EL (cell line): Measurements from ENCODE around the gene MEI4.
A peak's percentile ranks its signal among the peaks of the same experiment; 100 is the strongest.
"Not testable (repeated sequence)": the region's sequence is repeated elsewhere in the genome, so short reads cannot be mapped to it uniquely, and the experiment has no call there.

ENCODE experiments used
- DNase-seq: peaks from one replicate; pipeline ENCODE4 v3.0.0-alpha.2; 2016

The MEI4 gene

GRCh38 chr6:77825204-77825603 lies 172.4 kb downstream of the MEI4 start:
- no peak for DNase-seq

DNA sequence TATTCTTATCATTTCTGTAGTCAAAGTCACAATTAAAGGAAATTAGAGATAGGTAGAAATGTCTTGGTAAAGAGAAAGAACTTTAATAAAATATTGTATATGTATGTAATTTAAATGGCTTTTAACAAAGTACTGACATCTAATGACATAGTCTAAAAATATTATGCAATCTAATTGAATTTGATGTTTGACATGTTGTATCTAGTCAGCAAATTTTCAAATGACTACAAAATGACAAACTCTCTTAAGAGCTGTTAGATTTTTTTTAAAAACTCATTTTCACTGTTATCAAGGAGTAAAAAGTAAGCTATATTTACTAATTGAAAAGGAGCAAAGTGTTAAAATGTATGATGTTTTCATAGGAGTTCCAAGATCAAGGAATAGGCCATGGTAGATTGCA lies 176.9 kb downstream of the MEI4 start:
- no peak for DNase-seq

- not testable (repeated sequence) for DNase-seq
Measured at GRCh38 chr6:77833749-77834148, 180.9 kb downstream of the MEI4 start.

DNA sequence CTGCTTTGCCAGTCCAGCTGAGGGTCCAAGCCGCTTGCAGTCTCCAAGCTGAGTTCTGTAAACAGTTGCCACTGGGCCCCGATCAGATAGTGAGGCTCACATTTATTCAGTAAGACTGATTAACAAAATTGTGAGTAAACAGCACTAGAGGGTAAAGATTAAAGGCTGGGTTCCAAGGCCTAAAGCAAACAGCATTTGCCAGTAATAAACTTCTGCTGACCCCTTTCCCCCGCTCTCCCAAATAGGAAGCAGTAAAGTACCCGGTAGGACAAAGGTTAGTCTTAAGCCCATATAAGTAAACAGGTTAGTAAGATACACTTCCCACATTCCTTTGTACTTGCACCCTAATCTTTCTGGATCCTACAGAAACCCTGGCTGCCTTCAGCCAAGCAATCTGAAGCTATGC lies 181.8 kb downstream of the MEI4 start:
- DNase-seq, result no peak

DNA sequence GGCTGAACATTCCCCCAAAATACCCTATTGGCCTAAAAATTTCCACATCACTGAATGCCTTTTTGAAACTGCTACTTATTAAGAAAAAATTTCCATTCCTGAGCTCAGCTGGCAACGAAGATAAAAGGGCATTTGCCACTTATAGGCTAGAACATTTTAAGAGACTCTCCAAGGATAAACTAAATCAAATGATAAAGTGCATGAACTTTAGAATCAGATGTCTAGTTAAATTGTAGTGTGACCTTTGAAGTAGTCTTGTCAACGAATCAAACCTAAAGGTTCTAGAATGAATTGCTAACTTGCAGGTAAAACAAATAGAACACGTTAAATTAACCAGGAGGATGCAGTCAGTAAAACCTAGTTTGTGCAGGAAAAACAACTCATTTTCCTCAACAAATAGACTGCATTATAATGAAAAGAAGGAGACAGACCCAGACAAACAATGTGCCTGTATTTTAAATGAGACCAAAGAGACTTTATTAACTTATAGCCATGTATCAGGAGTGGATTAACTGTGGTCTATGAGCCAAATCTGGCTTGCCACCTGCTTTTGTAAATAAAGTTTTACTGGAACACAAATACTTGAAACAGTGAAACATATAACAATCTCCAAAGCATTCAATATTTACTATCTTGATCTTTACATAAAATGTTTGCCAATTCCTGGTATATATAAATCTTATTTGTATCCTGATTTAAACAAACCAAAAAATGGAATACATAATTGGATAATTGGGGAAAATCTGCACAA lies 184.4 kb downstream of the MEI4 start:
- DNase-seq, result no peak

DNA sequence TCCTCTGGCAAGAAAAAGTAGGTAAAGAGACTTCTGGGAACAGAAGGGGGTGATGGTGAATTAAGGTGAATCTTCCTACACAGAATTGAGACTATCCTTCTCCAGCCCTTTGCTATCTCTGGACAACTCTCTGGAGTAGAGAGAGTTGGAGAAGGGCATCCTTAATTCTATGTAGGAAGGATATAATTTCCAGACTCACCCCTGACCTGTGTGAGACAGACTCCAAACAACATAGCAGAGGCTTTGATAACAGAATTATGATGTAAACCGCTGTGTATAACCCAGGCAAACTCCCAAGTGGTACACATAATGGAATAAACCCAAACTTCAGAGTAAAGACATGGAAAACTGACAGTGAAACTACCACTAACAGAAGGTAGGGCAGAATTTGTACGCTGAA lies 186.5 kb downstream of the MEI4 start:
- DNase-seq, result no peak

- no peak for DNase-seq
Measured at GRCh38 chr6:77844822-77845221, 192.0 kb downstream of the MEI4 start.

DNA sequence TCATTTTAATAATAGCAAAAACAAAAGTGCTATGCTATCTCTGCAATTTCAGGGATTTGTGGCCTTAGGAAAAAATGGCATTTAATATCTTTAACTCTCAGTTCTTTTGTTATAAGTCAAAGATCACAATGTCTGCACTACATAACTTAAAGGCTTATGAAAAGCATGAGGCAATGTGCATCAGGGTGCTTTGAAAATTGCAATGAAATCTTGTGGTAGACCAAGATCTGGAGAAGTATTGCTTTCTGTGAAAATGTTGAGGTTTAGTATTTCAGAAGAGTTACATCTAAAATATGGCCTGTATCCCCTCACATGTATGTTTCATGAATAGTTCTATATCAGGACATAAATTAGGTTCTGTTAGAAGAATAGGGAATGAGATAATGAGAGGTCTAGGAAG lies 200.6 kb downstream of the MEI4 start:
- no peak for DNase-seq

DNA sequence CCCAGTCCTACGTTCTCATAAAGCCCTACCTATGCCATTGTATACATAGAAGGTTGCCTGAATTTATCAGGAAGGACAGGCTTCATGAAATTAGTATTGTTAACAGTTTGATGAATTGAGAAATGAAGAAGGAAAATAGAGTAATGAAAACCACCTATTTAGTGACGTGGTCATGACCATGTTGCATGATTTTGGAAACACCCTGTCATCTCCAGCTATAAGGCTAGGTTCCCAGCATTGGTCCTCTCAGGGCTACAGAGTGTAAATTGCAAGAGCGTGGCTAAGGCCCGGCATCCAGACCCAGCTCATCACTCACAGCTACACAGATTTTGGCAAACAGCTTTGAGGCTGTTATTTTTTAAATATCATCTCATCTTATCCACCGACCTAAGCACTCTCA lies 203.6 kb downstream of the MEI4 start:
- DNase-seq, result no peak

DNA sequence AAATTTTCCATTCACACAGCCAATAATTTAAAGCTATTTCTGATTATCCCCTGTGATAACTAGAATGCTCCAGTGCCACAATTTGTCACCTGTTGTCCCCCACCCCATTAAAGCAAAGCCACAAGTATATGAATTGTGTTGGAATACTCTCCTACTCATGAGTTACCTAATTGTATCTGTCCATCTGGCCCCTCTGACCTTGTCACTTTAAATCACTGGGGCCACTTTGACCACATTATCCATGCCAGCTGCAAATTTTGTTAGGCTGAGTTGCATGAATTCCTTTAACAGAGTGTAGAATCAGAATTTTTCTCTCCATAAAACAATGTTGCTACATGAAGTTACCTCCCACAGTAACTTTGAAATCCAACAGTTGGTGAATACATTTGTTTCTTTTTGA lies 204.6 kb downstream of the MEI4 start:
- DNase-seq, result no peak

DNA sequence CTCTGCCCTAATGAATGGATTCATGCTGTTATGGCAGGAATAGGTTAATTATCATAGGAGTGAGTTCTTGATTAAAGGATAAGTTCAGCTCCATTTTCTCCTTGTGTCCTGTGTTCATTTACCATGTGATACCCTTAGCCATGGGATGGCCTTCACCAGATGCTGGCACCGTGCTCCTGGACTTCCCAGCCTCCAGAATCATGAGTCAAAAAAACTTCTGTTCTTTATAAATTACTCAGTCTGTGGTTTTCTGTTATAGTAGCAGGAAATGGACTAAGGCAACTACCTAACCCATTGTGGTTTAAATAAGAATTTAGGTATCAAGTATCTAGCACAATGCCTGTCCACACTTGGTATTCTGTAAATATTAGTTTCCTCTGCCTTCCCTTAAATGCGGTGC lies 223.5 kb downstream of the MEI4 start:
- DNase-seq, result peak; percentile 2

GRCh38 chr6:77879527-77879926 lies 226.7 kb downstream of the MEI4 start:
- no peak for DNase-seq

- DNase-seq, result peak; percentile 37
Measured at GRCh38 chr6:77880501-77880900, 227.7 kb downstream of the MEI4 start.

DNA sequence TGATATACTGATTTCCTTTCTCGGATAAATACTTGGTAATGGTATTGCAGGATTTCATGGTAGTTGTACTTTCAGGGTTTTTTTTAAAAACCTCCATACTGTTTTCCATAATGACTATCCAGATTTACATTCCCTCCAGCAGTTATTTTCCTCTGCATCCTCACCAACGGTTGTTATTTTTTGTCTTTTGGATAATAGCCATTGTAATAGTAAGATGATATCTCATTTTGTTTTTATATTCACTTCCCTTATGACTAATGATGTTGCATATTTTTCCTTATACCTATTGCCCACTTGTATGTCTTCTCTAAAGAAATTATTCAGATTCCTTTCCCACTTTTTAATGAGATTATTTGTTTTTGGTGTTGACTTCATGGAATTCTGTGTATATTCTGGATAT lies 231.0 kb downstream of the MEI4 start:
- no peak for DNase-seq

- no peak for DNase-seq
Measured at GRCh38 chr6:77893391-77893790, 240.6 kb downstream of the MEI4 start.

DNA sequence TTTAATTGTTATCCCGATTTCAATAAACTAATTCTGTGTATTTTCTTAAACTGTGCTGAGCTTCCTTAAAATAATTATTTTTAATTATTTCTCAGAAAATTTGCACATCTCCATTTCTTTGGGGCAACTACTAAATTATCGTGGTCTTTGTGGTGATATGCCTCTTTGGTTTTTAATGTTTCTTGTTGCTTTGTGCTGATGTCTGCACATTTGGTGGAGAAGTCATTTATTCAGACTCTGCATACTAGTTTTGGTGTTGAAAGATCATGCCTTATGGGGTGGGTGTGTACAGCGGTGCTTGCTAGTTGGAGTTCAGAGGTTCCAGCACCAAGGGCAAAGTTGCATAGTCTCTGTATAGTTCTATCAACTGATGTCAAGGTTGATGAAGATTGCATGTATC lies 253.2 kb downstream of the MEI4 start:
- DNase-seq, result no peak

DNA sequence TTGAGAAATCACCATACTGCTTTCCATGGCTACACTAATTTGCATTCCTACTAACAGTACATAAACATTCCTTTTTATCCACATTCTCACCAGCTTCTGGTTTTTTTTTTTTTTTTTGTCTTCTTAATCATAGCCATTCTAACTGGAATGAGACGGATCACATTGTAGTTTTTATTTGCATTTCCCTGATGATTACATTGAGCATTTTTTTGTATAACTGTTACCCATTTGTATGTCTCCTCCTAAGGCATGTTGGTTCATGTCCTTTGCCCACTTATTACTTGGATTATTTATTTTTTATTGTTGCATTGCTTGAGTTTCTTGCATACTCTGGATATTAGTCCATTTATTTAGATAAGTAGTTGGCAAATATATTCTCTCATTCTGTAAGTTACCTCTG lies 258.0 kb downstream of the MEI4 start:
- DNase-seq, result no peak

GRCh38 chr6:77926198-77926751 lies 273.4 kb downstream of the MEI4 start:
- peak; percentile 1 for DNase-seq

DNA sequence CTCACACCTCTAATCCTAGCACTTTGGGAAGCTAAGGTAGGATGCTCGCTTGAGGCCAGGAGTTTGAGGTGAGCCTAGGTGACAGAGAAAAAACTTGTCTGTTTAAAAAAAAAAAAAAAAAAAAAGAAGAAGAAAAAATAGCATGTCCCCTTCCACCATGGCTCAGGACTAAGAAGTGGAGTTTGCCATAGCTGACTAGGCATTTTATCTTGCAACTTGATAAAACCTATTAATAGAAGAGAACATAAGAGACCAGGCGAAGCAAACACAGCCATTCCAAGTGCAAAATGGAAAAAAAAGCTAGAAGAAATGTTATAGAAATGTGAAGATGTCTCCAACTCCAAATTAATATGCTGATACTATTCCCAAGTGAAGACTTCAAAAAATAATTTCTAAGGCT lies 277.5 kb downstream of the MEI4 start:
- no peak for DNase-seq

GRCh38 chr6:77930952-77931351 lies 278.1 kb downstream of the MEI4 start:
- DNase-seq, result no peak

GRCh38 chr6:77962070-77962469 lies 309.2 kb downstream of the MEI4 start:
- no peak for DNase-seq

DNA sequence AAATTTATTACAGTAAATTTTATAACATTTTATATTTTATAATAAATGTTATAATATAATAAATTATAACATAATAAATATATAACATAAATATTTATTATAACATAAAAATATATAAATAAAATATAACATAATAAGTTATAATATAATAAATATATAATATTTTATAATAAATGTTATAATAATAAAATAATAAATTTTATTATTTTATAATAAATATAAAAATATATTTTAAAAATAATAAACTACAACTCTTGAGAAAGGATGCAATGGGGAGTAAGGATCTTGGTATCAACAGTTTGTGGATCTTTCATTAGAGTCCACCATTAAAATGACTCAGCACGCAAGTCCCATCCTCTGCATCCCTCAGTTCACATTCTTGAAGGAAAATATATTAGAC lies 312.6 kb downstream of the MEI4 start:
- DNase-seq, result no peak

- no peak for DNase-seq
Measured at GRCh38 chr6:77972334-77972733, 319.5 kb downstream of the MEI4 start.
